Heart left ventricle (tissue), 16 donors: ENCODE results near the gene IL1RAP. TPM values are rescaled to one million over a fixed set of nuclear protein-coding genes. Genes with fewer than 3 reads are reported as not detected.

Experiments used
- ATAC-seq, 4 donors: fragments of 200-7000 bp; cut with Tn5 transposase; one replicate each; pipeline ENCODE4 v1.9.1; 2020 to 2022; ENCODE audit warnings: moderate library complexity in 4 of 4, mild to moderate bottlenecking in 3 of 4, moderate number of reproducible peaks in 1 of 4
- DNase-seq, 5 donors: peaks; one replicate each; pipeline ENCODE4 v3.0.0-alpha.2; 2020
- H3K27ac ChIP-seq, 12 donors: fragments of 200-600 bp; sonication (generic) in 4 of 12; one replicate each; pipeline versions ENCODE4 v1.5.0 to v1.8.0; 2016 to 2022; ENCODE audit warnings: mild to moderate bottlenecking in 2 of 12
- H3K27me3 ChIP-seq, 9 donors: fragments of 200-600 bp; sonication (generic) in 2 of 9; one replicate each; pipeline versions ENCODE4 v1.5.1 to v1.8.0; 2016 to 2022; ENCODE audit warnings: mild to moderate bottlenecking in 3 of 9
- H3K36me3 ChIP-seq, 9 donors: fragments of 200-600 bp; sonication (generic) in 2 of 9; one replicate each; pipeline versions ENCODE4 v1.5.0 to v1.8.0; 2018 to 2022; ENCODE audit warnings: mild to moderate bottlenecking in 2 of 9
- H3K4me1 ChIP-seq, 12 donors: fragments of 200-600 bp; sonication (generic) in 4 of 12; one replicate each; pipeline versions ENCODE4 v1.5.0 to v1.8.0; 2016 to 2022; ENCODE audit warnings: mild to moderate bottlenecking in 3 of 12
- H3K4me3 ChIP-seq, 12 donors: fragments of 200-600 bp; sonication (generic) in 4 of 12; one replicate each; pipeline versions ENCODE4 v1.5.0 to v1.8.0; 2017 to 2022; ENCODE audit warnings: mild to moderate bottlenecking in 9 of 12, moderate library complexity in 4 of 12
- H3K9me3 ChIP-seq, 12 donors: fragments of 200-600 bp; sonication (generic) in 4 of 12; one replicate each; pipeline versions ENCODE4 v1.5.0 to v1.8.0; 2016 to 2022; ENCODE audit warnings: mild to moderate bottlenecking in 1 of 12
- POLR2A ChIP-seq, 2 donors: fragments of 450-650 bp; IDR thresholded peaks; one replicate each; pipeline ENCODE4 v1.6.1; 2017; ENCODE audit warnings: antibody characterized with exemption in 2 of 2, mild to moderate bottlenecking in 2 of 2, moderate library complexity in 2 of 2
- WGBS, 4 donors: extraction: QIAGEN DNeasy Blood & Tissue Kit in 2 of 4; methylation state at CpG; one replicate each; pipeline versions ENCODE4 v1.1.5 to v1.1.7; 2013 to 2018; 5-methylcytosine and 5-hydroxymethylcytosine counted together
- intact Hi-C, 10 donors: fragments of 100-400 bp; cut with DNase I; formaldehyde crosslinking; loops; one replicate each; pipeline versions ENCODE4 v1.11.1 to v1.14.2; 2022
- polyA plus RNA-seq, 2 donors: library from polyadenylated mRNA; stranded (reverse); fragments of 200-250 nt; gene quantifications; one replicate each; pipeline ENCODE4 v1.2.3, GENCODE V29; 2013
- total RNA-seq, 9 donors: library from RNA; depleted of rRNA in 2 of 9; stranded (reverse); fragments of >200 nt in 2 of 9; fragmentation: NEBNext Ultra II Directional in 3 of 9; extraction: Animal tissue kit (Norgen Biotek cat#: 25700) in 3 of 9; gene quantifications; one replicate each; pipeline versions ENCODE4 v1.1.0 to v1.2.4, GENCODE V29; 2016 to 2023
- TF ChIP-seq, protein P1 (sequence below), 12 donors: fragments of 200-600 bp; sonication (generic) in 4 of 12; IDR thresholded peaks; one replicate each; pipeline versions ENCODE4 v1.5.0 to v1.8.0; 2018 to 2022; ENCODE audit warnings: antibody characterized with exemption in 12 of 12, mild to moderate bottlenecking in 5 of 12
- donor health status: ischemic (EF 13 %, LVEDD 7.1; RV severe dilation, severe dysfunction).
- donor health status: healthy with polysubstance abuse.
- donor health status: DM: no; HTN: yes; CAD: no.
- donor health status: DM: no; HTN: no; CAD: no.
- donor health status: ischemic (EF 25% LVEDD 6.9; RV normal size, moderate dysfunction).
- donor health status: ischemic (EF 25% LVEDD 5.7; RV mildly dilated, moderate dysfunction).
- donor health status: healthy.
- donor health status: DM: yes; HTN: yes; CAD: no.
- donor health status: ischemic (EF 35%, LVEDD 5.7; RV mildly dilated, moderate dysfunction).
- donor health status: nonischemic (EF 11% LVEDD 7.7; RV severe dilation, severe dysfunction).
- donor health status: DM: yes; HTN: yes; CAD: no.
- donor health status: PGD.
- donor health status: ischemic (EF 29% LVEDD 5.4; RV normal size, mild dysfunction).
- donor health status: nonischemic (EF 23%, LVEDD 6.1; RV moderate dilation, normal function).

IL1RAP gene
- total and polyA plus RNA-seq, 11 donors, result 1.6 to 16.4 (median 8.2) TPM

- no peak overlapping the region for H3K4me3 ChIP-seq
- no peak for DNase-seq
- no peak for ATAC-seq
- no peaks in the 10 kb centered on the region for H3K9me3 ChIP-seq
- H3K4me1 ChIP-seq, result peaks cover 0 to 15% (median 0%) of the 10 kb centered on the region in 12 donors
- no peaks in the 10 kb centered on the region for H3K27me3 ChIP-seq
- H3K27ac ChIP-seq, result no peak overlapping the region
- H3K36me3 ChIP-seq, result no peaks in the 10 kb centered on the region
- WGBS, 4 donors, result 93 to 98% (median 96%) methylated on average over 4 of the region's 4 CpGs
- no peak for TF ChIP-seq POLR2A (IDR thresholded peaks at IDR 0.05)
- intact Hi-C loops, result no loop called here
Measured at GRCh38 chr3:190506271-190506670, 7.6 kb upstream of the IL1RAP start.

GRCh38 chr3:190512666-190513065 is 1.2 kb upstream of the IL1RAP start:
- ATAC-seq (no peak), DNase-seq (no peak)
- no peak overlapping the region for H3K27ac ChIP-seq
- no peaks in the 10 kb centered on the region for H3K36me3 ChIP-seq
- H3K9me3 ChIP-seq, result no peaks in the 10 kb centered on the region
- WGBS, 4 donors, result 94 to 97% (median 96%) methylated on average over 3 of the region's 3 CpGs
- H3K4me1 ChIP-seq, result peaks cover 0 to 32% (median 8%) of the 10 kb centered on the region in 12 donors
- intact Hi-C loops, result loop anchor here in 5 of 10 donors (10.0 kb wide), 1 partner anchor 182 kb away; no protein-coding TSS in a partner anchor
- TF ChIP-seq, protein P1, sequence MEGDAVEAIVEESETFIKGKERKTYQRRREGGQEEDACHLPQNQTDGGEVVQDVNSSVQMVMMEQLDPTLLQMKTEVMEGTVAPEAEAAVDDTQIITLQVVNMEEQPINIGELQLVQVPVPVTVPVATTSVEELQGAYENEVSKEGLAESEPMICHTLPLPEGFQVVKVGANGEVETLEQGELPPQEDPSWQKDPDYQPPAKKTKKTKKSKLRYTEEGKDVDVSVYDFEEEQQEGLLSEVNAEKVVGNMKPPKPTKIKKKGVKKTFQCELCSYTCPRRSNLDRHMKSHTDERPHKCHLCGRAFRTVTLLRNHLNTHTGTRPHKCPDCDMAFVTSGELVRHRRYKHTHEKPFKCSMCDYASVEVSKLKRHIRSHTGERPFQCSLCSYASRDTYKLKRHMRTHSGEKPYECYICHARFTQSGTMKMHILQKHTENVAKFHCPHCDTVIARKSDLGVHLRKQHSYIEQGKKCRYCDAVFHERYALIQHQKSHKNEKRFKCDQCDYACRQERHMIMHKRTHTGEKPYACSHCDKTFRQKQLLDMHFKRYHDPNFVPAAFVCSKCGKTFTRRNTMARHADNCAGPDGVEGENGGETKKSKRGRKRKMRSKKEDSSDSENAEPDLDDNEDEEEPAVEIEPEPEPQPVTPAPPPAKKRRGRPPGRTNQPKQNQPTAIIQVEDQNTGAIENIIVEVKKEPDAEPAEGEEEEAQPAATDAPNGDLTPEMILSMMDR (IDR thresholded peaks at IDR 0.05), result no peak
- TF ChIP-seq POLR2A (IDR thresholded peaks at IDR 0.05), result no peak
- no peak overlapping the region for H3K4me3 ChIP-seq
- no peaks in the 10 kb centered on the region for H3K27me3 ChIP-seq

DNA sequence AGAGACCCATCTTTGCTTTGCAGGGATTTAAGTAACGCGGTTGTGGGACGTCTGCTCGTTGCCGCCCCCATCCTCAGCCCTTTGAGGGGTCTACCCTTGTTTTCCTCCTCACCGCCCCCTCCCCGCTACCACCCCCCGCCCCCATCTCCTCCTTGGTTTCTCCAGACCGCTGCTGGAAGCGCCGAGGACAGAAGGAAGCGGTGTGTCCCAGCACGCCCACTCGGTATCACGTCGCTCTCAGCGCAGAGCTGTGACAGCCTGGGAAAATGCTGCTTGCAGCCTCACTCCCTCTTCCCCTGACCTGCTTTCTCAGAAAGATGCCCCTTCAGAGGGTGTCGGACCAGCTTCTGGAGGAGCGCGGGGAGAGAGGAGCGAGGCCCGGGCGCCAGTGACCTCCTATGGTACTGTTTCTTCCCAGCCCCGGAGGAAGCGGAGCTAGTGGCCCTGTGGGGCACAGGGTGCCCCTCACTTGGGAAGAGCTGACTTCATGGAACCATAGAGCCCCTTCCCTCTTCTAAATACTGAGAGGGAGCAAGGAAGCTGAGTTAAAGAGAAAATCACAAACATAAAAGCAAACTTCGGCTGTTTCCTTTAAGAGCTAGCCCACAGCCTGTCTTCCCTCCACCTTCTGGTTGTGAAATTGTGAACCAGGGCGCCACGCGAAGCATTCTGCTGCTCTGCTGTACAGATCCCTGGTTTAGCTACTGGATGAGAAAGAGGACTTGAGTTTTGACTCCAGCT is 698 bp downstream of the IL1RAP start:
- intact Hi-C loops, result loop anchor here in 5 of 10 donors (10.0 kb wide), 1 partner anchor 180 kb away; no protein-coding TSS in a partner anchor
- Histone ChIP-seq H3K4me1 (peaks cover 0 to 35% (median 8%) of the 10 kb centered on the region in 12 donors), H3K36me3 (no peaks in the 10 kb centered on the region), H3K27ac (peak overlapping the region in 11 of 12 donors; percentile 43 to 95 (median 78)), H3K9me3 (no peaks in the 10 kb centered on the region), H3K4me3 (peak overlapping the region; percentile 65 to 96 (median 80)), H3K27me3 (no peaks in the 10 kb centered on the region)
- WGBS, 4 donors, result 0 to 1% (median 1%) methylated on average over 23 to 29 of the region's 29 CpGs
- ATAC-seq (peak; percentile 40 to 70 (median 54)), DNase-seq (peak; percentile 22 to 69 (median 50))
- TF ChIP-seq POLR2A (IDR thresholded peaks at IDR 0.05), result no peak
- TF ChIP-seq, protein P1 (IDR thresholded peaks at IDR 0.05), result no peak

GRCh38 chr3:190516416-190516815 is 2.5 kb downstream of the IL1RAP start:
- Histone ChIP-seq H3K36me3 (no peaks in the 10 kb centered on the region), H3K27ac (no peak overlapping the region), H3K4me3 (no peak overlapping the region), H3K9me3 (no peaks in the 10 kb centered on the region), H3K27me3 (no peaks in the 10 kb centered on the region), H3K4me1 (peaks cover 0 to 35% (median 8%) of the 10 kb centered on the region in 12 donors)
- DNase-seq (no peak), ATAC-seq (no peak)
- WGBS, 4 donors, result 92 to 100% (median 98%) methylated on average over 1 of the region's 1 CpG
- intact Hi-C loops, result loop anchor here in 5 of 10 donors (10.0 kb wide), 1 partner anchor 178 kb away; no protein-coding TSS in a partner anchor
- TF ChIP-seq, protein P1 (IDR thresholded peaks at IDR 0.05), result no peak
- TF ChIP-seq POLR2A (IDR thresholded peaks at IDR 0.05), result no peak
